HEK293T (cell line): ENCODE results near the gene ATG5.

ENCODE experiments used
- BHLHE40 ChIP-seq: fragments of 450-650 bp; IDR thresholded peaks from 2 replicates; pipeline ENCODE4 v1.6.1; 2016; ENCODE audit warnings: mild to moderate bottlenecking, moderate library complexity, borderline replicate concordance
- CTBP1 ChIP-seq: fragments of 450-650 bp; IDR thresholded peaks from 2 replicates; pipeline ENCODE4 v1.6.1; 2016; ENCODE audit warnings: borderline replicate concordance
- FOXA1 ChIP-seq: fragments of 450-650 bp; IDR thresholded peaks from 2 replicates; pipeline ENCODE4 v1.6.1; 2016; ENCODE audit warnings: mild to moderate bottlenecking
- FOXK2 ChIP-seq: fragments of 450-650 bp; IDR thresholded peaks from 2 replicates; pipeline ENCODE4 v1.6.1; 2016; ENCODE audit warnings: mild to moderate bottlenecking
- FOXM1 ChIP-seq: fragments of 450-650 bp; IDR thresholded peaks from 2 replicates; pipeline ENCODE4 v1.6.1; 2017; ENCODE audit warnings: mild to moderate bottlenecking, borderline replicate concordance
- HDGF ChIP-seq: fragments of 450-650 bp; IDR thresholded peaks from 2 replicates; pipeline ENCODE4 v1.6.1; 2017; ENCODE audit warnings: antibody characterized with exemption, borderline replicate concordance
- L3MBTL2 ChIP-seq: fragments of 450-650 bp; conservative IDR thresholded peaks from 2 replicates; pipeline ENCODE4 v1.6.1; 2016; ENCODE audit warnings: mild to moderate bottlenecking
- SP1 ChIP-seq: fragments of 450-650 bp; IDR thresholded peaks from 2 replicates; pipeline ENCODE4 v1.6.1; 2017
- SUZ12 ChIP-seq: fragments of 450-650 bp; IDR thresholded peaks from 2 replicates; pipeline ENCODE4 v1.6.1; 2016; ENCODE audit warnings: mild to moderate bottlenecking
- TARDBP ChIP-seq: fragments of 450-650 bp; IDR thresholded peaks from 2 replicates; pipeline ENCODE4 v1.6.1; 2016
- ZNF384 ChIP-seq: fragments of 450-650 bp; IDR thresholded peaks from 2 replicates; pipeline ENCODE4 v1.6.1; 2016

- TF ChIP-seq FOXM1 (no peak), FOXA1 (no peak), FOXK2 (no peak), ZNF384 (no peak), CTBP1 (no peak), SP1 (no peak), SUZ12 (no peak), HDGF (no peak), TARDBP (no peak), BHLHE40 (no peak), L3MBTL2 (no peak)
These were observed 48.1 kb upstream of the ATG5 start for GRCh38 chr6:106373502-106374239.
